Mesothelial cell of epicardium (in vitro differentiated cells): ENCODE results near the gene FAM184A. TPM values are rescaled to one million over a fixed set of nuclear protein-coding genes. Genes with fewer than 3 reads are reported as not detected.

ENCODE experiments used
- DNase-seq, 2 experiments: peaks; one replicate each; pipeline ENCODE4 v3.0.0; 2021; ENCODE audit warnings: low spot score in 2 of 2; ENCODE audit not compliant: unreplicated experiment in 2 of 2
- H3K27ac Mint-ChIP-seq: 2 replicates; pipeline ENCODE4 v1.8.0; 2021; ENCODE audit warnings: mixed read lengths
- H3K27me3 Mint-ChIP-seq: 2 replicates; pipeline ENCODE4 v1.8.0; 2021; ENCODE audit warnings: low read depth, mixed read lengths
- H3K36me3 Mint-ChIP-seq: 2 replicates; pipeline ENCODE4 v1.8.0; 2021; ENCODE audit warnings: mixed read lengths
- H3K4me1 Mint-ChIP-seq: 2 replicates; pipeline ENCODE4 v1.8.0; 2021; ENCODE audit warnings: mixed read lengths
- H3K4me3 Mint-ChIP-seq: 2 replicates; pipeline ENCODE4 v1.8.0; 2021; ENCODE audit warnings: mild to moderate bottlenecking, moderate library complexity, mixed read lengths
- H3K9me3 Mint-ChIP-seq: 2 replicates; pipeline ENCODE4 v1.8.0; 2021; ENCODE audit warnings: mixed read lengths
- CTCF ChIP-seq: fragments of 200-600 bp; sonication (generic); IDR thresholded peaks from one replicate; pipeline ENCODE4 v1.5.0; 2021; ENCODE audit warnings: antibody characterized with exemption; ENCODE audit not compliant: unreplicated experiment
- total RNA-seq: library from RNA; stranded (reverse); gene quantifications from 3 replicates; pipeline ENCODE4 v1.2.1, GENCODE V29; 2021

Gene FAM184A
- total RNA-seq, 1 donor from 2014 or later: 4.1 TPM

- Mint-ChIP-seq H3K4me3 (no peak overlapping the region), H3K4me1 (no peaks in the 10 kb centered on the region), H3K9me3 (peaks cover 9% of the 10 kb centered on the region), H3K27ac (no peak overlapping the region), H3K36me3 (no peaks in the 10 kb centered on the region), H3K27me3 (no peaks in the 10 kb centered on the region)
- TF ChIP-seq CTCF: no peak
- DNase-seq: no peak
Measured at GRCh38 chr6:119060255-119060907, 18.1 kb downstream of the FAM184A start.

- Mint-ChIP-seq H3K9me3 (peaks cover 26% of the 10 kb centered on the region), H3K36me3 (peaks cover 1% of the 10 kb centered on the region), H3K4me1 (no peaks in the 10 kb centered on the region), H3K4me3 (no peak overlapping the region), H3K27me3 (no peaks in the 10 kb centered on the region), H3K27ac (no peak overlapping the region)
- DNase-seq: no peak
- no peak for TF ChIP-seq CTCF
Measured at GRCh38 chr6:119055069-119055468, 23.4 kb downstream of the FAM184A start.

GRCh38 chr6:119052987-119053386 is 25.5 kb downstream of the FAM184A start:
- H3K27ac Mint-ChIP-seq: no peak overlapping the region
- no peak for TF ChIP-seq CTCF
- peaks cover 43% of the 10 kb centered on the region for H3K9me3 Mint-ChIP-seq
- DNase-seq: no peak
- no peak overlapping the region for H3K4me3 Mint-ChIP-seq
- H3K4me1 Mint-ChIP-seq: no peaks in the 10 kb centered on the region
- no peaks in the 10 kb centered on the region for H3K27me3 Mint-ChIP-seq
- H3K36me3 Mint-ChIP-seq: peaks cover 1% of the 10 kb centered on the region

GRCh38 chr6:119052292-119052889 is 26.1 kb downstream of the FAM184A start:
- H3K36me3 Mint-ChIP-seq: peaks cover 1% of the 10 kb centered on the region
- no peak for TF ChIP-seq CTCF

GRCh38 chr6:119044255-119044654 is 34.2 kb downstream of the FAM184A start:
- H3K4me1 Mint-ChIP-seq: no peaks in the 10 kb centered on the region
- H3K4me3 Mint-ChIP-seq: no peak overlapping the region
- no peak for TF ChIP-seq CTCF
- peaks cover 3% of the 10 kb centered on the region for H3K36me3 Mint-ChIP-seq
- H3K27me3 Mint-ChIP-seq: no peaks in the 10 kb centered on the region
- H3K27ac Mint-ChIP-seq: no peak overlapping the region
- no peak for DNase-seq
- H3K9me3 Mint-ChIP-seq: peaks cover 19% of the 10 kb centered on the region

More at GRCh38 chr6:119052292-119052889, 26.1 kb downstream of the FAM184A start:
- DNase-seq: no peak
- Mint-ChIP-seq H3K9me3 (peaks cover 49% of the 10 kb centered on the region), H3K4me3 (no peak overlapping the region), H3K27me3 (no peaks in the 10 kb centered on the region), H3K4me1 (no peaks in the 10 kb centered on the region), H3K27ac (no peak overlapping the region)
